Measurements from ENCODE around the gene IGDCC3. TPM values are rescaled to one million over a fixed set of nuclear protein-coding genes. Genes with fewer than 3 reads are reported as not detected.

Gene IGDCC3
- total and polyA plus RNA-seq, 2 of the 8 experiments (the other 6 are each of a cell fraction or from before 2014, with no cell fraction given) = 26.8 to 45.7 TPM

GRCh38 chr15:65424683-65425082, 46.9 kb upstream of the IGDCC3 start (continued):
- TF ChIP-seq RFX5 (IDR thresholded peaks at IDR 0.05; ENCODE audit: borderline replicate concordance, low read depth, low read length) = no peak
- TF ChIP-seq NANOG (IDR thresholded peaks at IDR 0.05; ENCODE audit: insufficient read depth, low read depth, low read length, poor library complexity, severe bottlenecking) = no peak
- TF ChIP-seq, protein P1, sequence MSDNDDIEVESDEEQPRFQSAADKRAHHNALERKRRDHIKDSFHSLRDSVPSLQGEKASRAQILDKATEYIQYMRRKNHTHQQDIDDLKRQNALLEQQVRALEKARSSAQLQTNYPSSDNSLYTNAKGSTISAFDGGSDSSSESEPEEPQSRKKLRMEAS (IDR thresholded peaks at IDR 0.05) = no peak
- TF ChIP-seq HDAC2 (IDR thresholded peaks at IDR 0.05; ENCODE audit: borderline replicate concordance in 1 of 2, low read depth in 2 of 2, low read length in 2 of 2) = no peak
- TF ChIP-seq SRF (IDR thresholded peaks at IDR 0.05; ENCODE audit: low read depth, low read length) = no peak
- TF ChIP-seq BCL11A (IDR thresholded peaks at IDR 0.05; ENCODE audit: low read depth in 2 of 2, low read length in 2 of 2) = no peak
- no peak for TF ChIP-seq SIRT6 (IDR thresholded peaks at IDR 0.05; ENCODE audit: low read length)

Data from H1 (cell line).